DMS153 treated with DMSO at 0.1 percent for 48 hours (cell line): ENCODE results near the gene AGR3.

Source experiments
- DNase-seq: peaks from one replicate; lab custom pipeline; 2025; ENCODE audit not compliant: unreplicated experiment; lab: John Stamatoyannopoulos, UW

The AGR3 gene

GRCh38 chr7:16838386-16838785, 43.4 kb downstream of the AGR3 start:
- DNase-seq, result no peak

- no peak for DNase-seq
These were observed 45.3 kb downstream of the AGR3 start for GRCh38 chr7:16836481-16836880.

GRCh38 chr7:16833373-16833772, 48.4 kb downstream of the AGR3 start:
- no peak for DNase-seq

GRCh38 chr7:16826060-16826459, 55.7 kb downstream of the AGR3 start:
- no peak for DNase-seq

- no peak for DNase-seq
These were observed 59.8 kb downstream of the AGR3 start for GRCh38 chr7:16822029-16822428.

GRCh38 chr7:16818732-16819131, 63.1 kb downstream of the AGR3 start:
- no peak for DNase-seq

GRCh38 chr7:16817536-16817935, 64.2 kb downstream of the AGR3 start:
- no peak for DNase-seq

GRCh38 chr7:16816824-16817223, 65.0 kb downstream of the AGR3 start:
- DNase-seq, result no peak

GRCh38 chr7:16815001-16815400, 66.8 kb downstream of the AGR3 start:
- no peak for DNase-seq

GRCh38 chr7:16813232-16813616, 68.6 kb downstream of the AGR3 start:
- no peak for DNase-seq

- no peak for DNase-seq
These were observed 69.1 kb downstream of the AGR3 start for GRCh38 chr7:16812542-16813231.

GRCh38 chr7:16811551-16811950, 70.2 kb downstream of the AGR3 start:
- no peak for DNase-seq

- no peak for DNase-seq
These were observed 71.2 kb downstream of the AGR3 start for GRCh38 chr7:16810573-16810972.

- DNase-seq, result no peak
These were observed 71.7 kb downstream of the AGR3 start for GRCh38 chr7:16810112-16810511.
